Measurements from ENCODE around the gene ABLIM2.

- no peak for TF ChIP-seq EZH2phosphoT487 (conservative IDR thresholded peaks at IDR 0.05; ENCODE audit: low read length)
- TF ChIP-seq CTCF (IDR thresholded peaks at IDR 0.05; ENCODE audit: insufficient read depth, low read length, poor library complexity, severe bottlenecking), result no peak
Measured at GRCh38 chr4:8037150-8037769, 121.4 kb downstream of the ABLIM2 start.
